Erythroblast (primary cell): ENCODE measurements around the gene JADE2.

Experiments used
- GATA1 ChIP-seq: IDR thresholded peaks from 2 replicates; pipeline ENCODE4 v1.6.1; 2011; ENCODE audit warnings: low read depth, mild to moderate bottlenecking, control low read depth, low read length, moderate library complexity
- POLR2A ChIP-seq: IDR thresholded peaks from 2 replicates; pipeline ENCODE4 v1.6.1; 2011; ENCODE audit warnings: mild to moderate bottlenecking, low read length

GRCh38 chr5:134545070-134545868 lies 19.8 kb downstream of the JADE2 start:
- TF ChIP-seq POLR2A (no peak), GATA1 (no peak)
